ENCODE data around the gene FOXL3.

Gene FOXL3

DNA sequence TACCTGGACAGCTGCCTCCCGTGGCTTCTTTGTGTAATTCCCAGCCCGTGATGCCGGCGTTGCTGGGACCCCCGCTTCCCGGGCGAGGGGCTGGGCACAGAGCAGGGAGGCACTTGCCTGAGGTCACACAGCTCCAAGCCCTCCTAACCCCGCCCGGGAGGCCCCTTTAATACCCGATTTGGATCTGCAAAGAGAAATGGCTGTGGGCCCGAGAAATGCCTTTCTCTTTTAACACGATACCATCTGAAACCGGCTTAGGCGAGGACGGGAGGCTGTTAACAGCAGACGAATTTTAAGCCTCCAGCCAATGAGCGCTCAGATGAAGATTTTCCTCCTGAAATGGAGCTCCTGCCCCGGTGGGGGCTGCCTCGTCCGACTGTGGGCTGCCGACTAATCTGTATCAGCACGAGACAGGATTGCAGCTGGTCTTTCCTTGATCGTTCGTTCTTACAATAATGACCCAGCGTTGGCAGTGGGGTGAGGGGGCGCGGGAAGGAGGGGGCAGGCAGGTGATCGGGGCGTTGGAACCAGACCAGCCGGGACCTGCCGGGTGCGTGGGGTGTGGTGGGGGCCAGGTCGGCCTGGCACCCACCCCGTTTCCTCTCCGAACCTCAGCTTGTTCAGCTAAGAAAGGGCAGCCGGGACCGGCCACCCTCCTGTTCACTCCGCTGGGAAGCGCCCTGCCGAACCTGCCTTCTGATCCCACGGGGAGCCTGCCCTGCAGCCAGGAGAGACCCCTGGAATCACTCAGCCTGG, 36.2 kb upstream of the FOXL3 start:
- ATAC-seq (ENCODE audit: insufficient read depth, low read depth) (no peak), DNase-seq (no peak)
- no peak for TF ChIP-seq EZH2 (IDR thresholded peaks at IDR 0.05; ENCODE audit: borderline replicate concordance, low read depth, low read length, severe bottlenecking)
- TF ChIP-seq, protein P1, sequence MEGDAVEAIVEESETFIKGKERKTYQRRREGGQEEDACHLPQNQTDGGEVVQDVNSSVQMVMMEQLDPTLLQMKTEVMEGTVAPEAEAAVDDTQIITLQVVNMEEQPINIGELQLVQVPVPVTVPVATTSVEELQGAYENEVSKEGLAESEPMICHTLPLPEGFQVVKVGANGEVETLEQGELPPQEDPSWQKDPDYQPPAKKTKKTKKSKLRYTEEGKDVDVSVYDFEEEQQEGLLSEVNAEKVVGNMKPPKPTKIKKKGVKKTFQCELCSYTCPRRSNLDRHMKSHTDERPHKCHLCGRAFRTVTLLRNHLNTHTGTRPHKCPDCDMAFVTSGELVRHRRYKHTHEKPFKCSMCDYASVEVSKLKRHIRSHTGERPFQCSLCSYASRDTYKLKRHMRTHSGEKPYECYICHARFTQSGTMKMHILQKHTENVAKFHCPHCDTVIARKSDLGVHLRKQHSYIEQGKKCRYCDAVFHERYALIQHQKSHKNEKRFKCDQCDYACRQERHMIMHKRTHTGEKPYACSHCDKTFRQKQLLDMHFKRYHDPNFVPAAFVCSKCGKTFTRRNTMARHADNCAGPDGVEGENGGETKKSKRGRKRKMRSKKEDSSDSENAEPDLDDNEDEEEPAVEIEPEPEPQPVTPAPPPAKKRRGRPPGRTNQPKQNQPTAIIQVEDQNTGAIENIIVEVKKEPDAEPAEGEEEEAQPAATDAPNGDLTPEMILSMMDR (IDR thresholded peaks at IDR 0.05; ENCODE audit: borderline replicate concordance, extremely low read depth, low read length, poor library complexity, severe bottlenecking), result no peak
- Histone ChIP-seq H3K27ac (ENCODE audit: low read length) (no peak overlapping the region), H2AFZ (ENCODE audit: low read depth, low read length) (no peak overlapping the region), H4K20me1 (ENCODE audit: insufficient read depth, low read length) (0 out of 2 replicates have a peak, but pooled peaks cover 2% of the 10 kb centered on the region), H3K36me3 (ENCODE audit: insufficient read depth, low read length) (no peaks in the 10 kb centered on the region), H3K4me3 (ENCODE audit: low read depth in 1 of 2, low read length in 2 of 2) (no peak overlapping the region), H3K9ac (ENCODE audit: low read depth, low read length) (no peak overlapping the region), H3K9me3 (ENCODE audit: insufficient read depth, low read length, severe bottlenecking) (no peaks in the 10 kb centered on the region), H3K79me2 (ENCODE audit: insufficient read depth, low read length) (no peaks in the 10 kb centered on the region), H3K4me1 (ENCODE audit: insufficient read depth, low read length) (no peaks in the 10 kb centered on the region), H3K27me3 (ENCODE audit: insufficient read depth, low read length, poor library complexity) (no peaks in the 10 kb centered on the region), H3K4me2 (ENCODE audit: insufficient read depth, low read length) (no peak overlapping the region)

DNA sequence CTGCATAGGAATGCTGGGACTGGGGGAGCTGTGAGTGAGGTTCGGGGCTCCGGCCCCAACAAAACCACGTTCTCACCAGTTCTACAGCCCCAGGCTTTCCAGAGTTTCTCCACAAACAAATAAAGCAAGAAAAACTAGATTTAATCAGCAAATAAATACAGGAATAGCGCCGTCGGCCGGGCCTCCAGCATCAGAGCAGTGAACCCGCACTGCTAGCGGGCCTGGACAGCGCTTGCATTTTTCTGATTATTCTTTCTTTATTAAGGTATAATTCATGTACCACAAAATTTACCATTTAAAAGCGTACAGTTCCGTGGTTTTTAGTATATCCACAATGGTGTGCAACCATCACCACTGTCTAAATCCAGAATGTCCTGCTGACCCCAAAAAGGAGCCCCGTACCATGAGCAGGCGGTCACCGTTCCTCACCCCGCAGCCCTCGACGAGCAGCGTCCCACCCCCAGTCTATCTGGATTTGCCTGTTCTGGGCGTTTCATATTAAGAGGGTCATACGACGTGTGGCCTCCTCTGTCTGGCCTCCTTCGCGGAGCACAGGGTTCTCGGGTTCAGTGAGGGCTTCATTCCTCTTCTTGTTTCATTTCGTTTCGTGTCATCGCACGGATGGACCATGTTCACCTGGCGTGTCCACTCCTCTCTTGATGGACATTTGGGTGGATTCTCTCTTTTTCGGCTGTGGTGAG, 35.5 kb upstream of the FOXL3 start:
- Histone ChIP-seq H3K27ac (ENCODE audit: low read length) (no peak overlapping the region), H3K36me3 (ENCODE audit: insufficient read depth, low read length) (no peaks in the 10 kb centered on the region), H3K9me3 (ENCODE audit: insufficient read depth, low read length, severe bottlenecking) (no peaks in the 10 kb centered on the region), H3K4me1 (ENCODE audit: insufficient read depth, low read length) (no peaks in the 10 kb centered on the region), H3K4me2 (ENCODE audit: insufficient read depth, low read length) (no peak overlapping the region), H3K4me3 (ENCODE audit: low read depth in 1 of 2, low read length in 2 of 2) (no peak overlapping the region), H3K27me3 (ENCODE audit: insufficient read depth, low read length, poor library complexity) (no peaks in the 10 kb centered on the region), H2AFZ (ENCODE audit: low read depth, low read length) (no peak overlapping the region), H4K20me1 (ENCODE audit: insufficient read depth, low read length) (0 out of 2 replicates have a peak, but pooled peaks cover 2% of the 10 kb centered on the region), H3K9ac (ENCODE audit: low read depth, low read length) (no peak overlapping the region), H3K79me2 (ENCODE audit: insufficient read depth, low read length) (no peaks in the 10 kb centered on the region)
- DNase-seq (no peak), ATAC-seq (ENCODE audit: insufficient read depth, low read depth) (no peak)
- TF ChIP-seq EZH2 (IDR thresholded peaks at IDR 0.05; ENCODE audit: borderline replicate concordance, low read depth, low read length, severe bottlenecking), result no peak
- TF ChIP-seq, protein P1 (IDR thresholded peaks at IDR 0.05; ENCODE audit: borderline replicate concordance, extremely low read depth, low read length, poor library complexity, severe bottlenecking), result no peak

DNA sequence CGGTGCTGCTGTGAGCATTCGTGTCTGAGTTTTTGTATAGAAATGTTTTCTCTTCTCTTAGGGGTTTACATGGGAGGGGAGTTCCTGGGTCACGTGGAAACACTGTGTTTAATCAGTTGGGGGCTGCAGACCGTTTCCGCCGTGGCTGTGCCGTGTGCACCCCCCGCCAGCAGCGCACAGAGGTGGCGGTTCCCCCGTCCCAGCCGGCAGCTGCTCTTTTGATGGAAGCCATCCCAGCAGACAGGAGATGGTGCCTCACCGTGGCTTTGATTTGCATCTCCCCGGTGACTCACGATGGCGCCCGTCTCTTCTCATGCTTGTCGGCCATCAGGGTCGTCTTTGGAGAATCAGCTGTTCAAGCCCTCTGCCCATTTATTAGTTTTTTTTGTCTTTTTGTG, 34.9 kb upstream of the FOXL3 start:
- no peaks in the 10 kb centered on the region for H3K79me2 ChIP-seq (ENCODE audit: insufficient read depth, low read length)
- no peaks in the 10 kb centered on the region for H3K9me3 ChIP-seq (ENCODE audit: insufficient read depth, low read length, severe bottlenecking)
- DNase-seq (no peak), ATAC-seq (ENCODE audit: insufficient read depth, low read depth) (no peak)
- H4K20me1 ChIP-seq (ENCODE audit: insufficient read depth, low read length), result 0 out of 2 replicates have a peak, but pooled peaks cover 2% of the 10 kb centered on the region
- TF ChIP-seq, protein P1 (IDR thresholded peaks at IDR 0.05; ENCODE audit: borderline replicate concordance, extremely low read depth, low read length, poor library complexity, severe bottlenecking), result no peak
- TF ChIP-seq EZH2 (IDR thresholded peaks at IDR 0.05; ENCODE audit: borderline replicate concordance, low read depth, low read length, severe bottlenecking), result no peak
- H3K36me3 ChIP-seq (ENCODE audit: insufficient read depth, low read length), result no peaks in the 10 kb centered on the region
- H3K4me3 ChIP-seq (ENCODE audit: low read depth in 1 of 2, low read length in 2 of 2), result no peak overlapping the region
- H3K27ac ChIP-seq (ENCODE audit: low read length), result no peak overlapping the region
- H3K4me1 ChIP-seq (ENCODE audit: insufficient read depth, low read length), result no peaks in the 10 kb centered on the region
- H3K27me3 ChIP-seq (ENCODE audit: insufficient read depth, low read length, poor library complexity), result no peaks in the 10 kb centered on the region
- no peak overlapping the region for H2AFZ ChIP-seq (ENCODE audit: low read depth, low read length)
- no peak overlapping the region for H3K4me2 ChIP-seq (ENCODE audit: insufficient read depth, low read length)
- H3K9ac ChIP-seq (ENCODE audit: low read depth, low read length), result no peak overlapping the region
